ENCODE data around the gene MYRF. TPM values are rescaled to one million over a fixed set of nuclear protein-coding genes. Genes with fewer than 3 reads are reported as not detected.

MYRF gene
- total and polyA plus RNA-seq, 2 of the 13 experiments (the other 11 are each of a cell fraction or from before 2014, with no cell fraction given), result 10.2 to 25.9 TPM

GRCh38 chr11:61827571-61828378 is 75.3 kb downstream of the MYRF start, which contains the start of gene FADS2 (continued):
- no peak for TF ChIP-seq NFE2L1 (CRISPR knock-in tag; IDR thresholded peaks at IDR 0.05; ENCODE audit: borderline replicate concordance)
- TF ChIP-seq ZNF138 (CRISPR knock-in tag; IDR thresholded peaks at IDR 0.05; ENCODE audit: low read depth), result no peak
- no peak for TF ChIP-seq IKZF5 (CRISPR knock-in tag; IDR thresholded peaks at IDR 0.05)
- TF ChIP-seq HMGXB3 (CRISPR knock-in tag; IDR thresholded peaks at IDR 0.05; ENCODE audit: borderline replicate concordance), result 0 out of 2 replicates have a peak, but pooled peaks have one; percentile 11
- TF ChIP-seq THRA (CRISPR knock-in tag; IDR thresholded peaks at IDR 0.05; ENCODE audit: borderline replicate concordance), result peak; percentile 7; the same call in 1 of the 2 replicates
- peak; percentile 77; the same call in 1 of the 2 replicates for TF ChIP-seq DZIP1 (CRISPR knock-in tag; IDR thresholded peaks at IDR 0.05)
- no peak for TF ChIP-seq ZNF557 (CRISPR knock-in tag; IDR thresholded peaks at IDR 0.05)
- no peak for TF ChIP-seq SOX6 (IDR thresholded peaks at IDR 0.05)
- peak; percentile 46 for TF ChIP-seq SOX6 (CRISPR knock-in tag; IDR thresholded peaks at IDR 0.05)
- TF ChIP-seq TMF1 (CRISPR knock-in tag; IDR thresholded peaks at IDR 0.05; ENCODE audit: low read depth), result peak; percentile 63; the same call in 1 of the 2 replicates
- peak; percentile 62 to 90 for TF ChIP-seq POLR2A (IDR thresholded peaks at IDR 0.05; ENCODE audit: insufficient read depth in 1 of 2, low read depth in 2 of 2, low read length in 2 of 2)
- TF ChIP-seq ONECUT2 (CRISPR knock-in tag; IDR thresholded peaks at IDR 0.05), result no peak
- TF ChIP-seq BCL3 (CRISPR knock-in tag; IDR thresholded peaks at IDR 0.05), result peak; percentile 67; the same call in 1 of the 2 replicates
- no peak for TF ChIP-seq IKZF4 (CRISPR knock-in tag; IDR thresholded peaks at IDR 0.05; ENCODE audit: borderline replicate concordance, low read depth, not compliant biosample characterization)
- no peak for TF ChIP-seq NFATC3 (CRISPR knock-in tag; IDR thresholded peaks at IDR 0.05)

Data from HepG2 (cell line).